Nucleus accumbens (tissue), 56 donors: ENCODE results near the gene ASIC5.

Source experiments
- DNase-seq, 56 donors: peaks; one replicate each; lab custom pipeline; 2025; lab: John Stamatoyannopoulos, UW

The ASIC5 gene

GRCh38 chr4:155883895-155884294 is 17.8 kb upstream of the ASIC5 start:
- DNase-seq = no peak

- DNase-seq = no peak
Measured at GRCh38 chr4:155881555-155881954, 15.5 kb upstream of the ASIC5 start.

GRCh38 chr4:155879767-155880166 is 13.7 kb upstream of the ASIC5 start:
- no peak for DNase-seq

- DNase-seq = no peak
Measured at GRCh38 chr4:155878611-155879010, 12.5 kb upstream of the ASIC5 start.

GRCh38 chr4:155877971-155878370 is 11.9 kb upstream of the ASIC5 start:
- no peak for DNase-seq

GRCh38 chr4:155875878-155876277 is 9.8 kb upstream of the ASIC5 start:
- DNase-seq = no peak

- no peak for DNase-seq
Measured at GRCh38 chr4:155855897-155856296, 10.2 kb downstream of the ASIC5 start.

- DNase-seq = peak in 1 of 56 donors; percentile 0
Measured at GRCh38 chr4:155854582-155855226, 11.4 kb downstream of the ASIC5 start.

GRCh38 chr4:155853189-155853588 is 12.9 kb downstream of the ASIC5 start:
- no peak for DNase-seq

- DNase-seq = no peak
Measured at GRCh38 chr4:155849042-155849441, 17.0 kb downstream of the ASIC5 start.

- no peak for DNase-seq
Measured at GRCh38 chr4:155846929-155847328, 19.1 kb downstream of the ASIC5 start.

GRCh38 chr4:155842080-155842479 is 24.0 kb downstream of the ASIC5 start:
- DNase-seq = no peak

- DNase-seq = no peak
Measured at GRCh38 chr4:155837203-155837796, 28.8 kb downstream of the ASIC5 start.

- DNase-seq = no peak
Measured at GRCh38 chr4:155832664-155833063, 33.4 kb downstream of the ASIC5 start.

- no peak for DNase-seq
Measured at GRCh38 chr4:155828628-155829027, 37.4 kb downstream of the ASIC5 start.

- DNase-seq = no peak
Measured at GRCh38 chr4:155822572-155822971, 43.5 kb downstream of the ASIC5 start.

GRCh38 chr4:155820887-155821518 is 45.1 kb downstream of the ASIC5 start:
- no peak for DNase-seq

- DNase-seq = no peak
Measured at GRCh38 chr4:155819066-155819465, 47.0 kb downstream of the ASIC5 start.

- no peak for DNase-seq
Measured at GRCh38 chr4:155818639-155819038, 47.4 kb downstream of the ASIC5 start.

- no peak for DNase-seq
Measured at GRCh38 chr4:155811083-155811482, 55.0 kb downstream of the ASIC5 start.

GRCh38 chr4:155809835-155810234 is 56.2 kb downstream of the ASIC5 start:
- DNase-seq = no peak

- DNase-seq = no peak
Measured at GRCh38 chr4:155807021-155807420, 59.1 kb downstream of the ASIC5 start.
